Measurements from ENCODE around the gene ABHD12B. TPM values are rescaled to one million over a fixed set of nuclear protein-coding genes. Genes with fewer than 3 reads are reported as not detected.

Gene ABHD12B
- polyA plus RNA-seq, 3 donors = 0.45 to 0.54 TPM; not detected in 1

- Histone ChIP-seq H3K27ac (ENCODE audit: low read depth in 1 of 2, low read length in 2 of 2) (peak overlapping the region; percentile 39 to 94), H3K9ac (ENCODE audit: insufficient read depth, low read length, poor library complexity, severe bottlenecking) (peak overlapping the region; percentile 64), H3K27me3 (ENCODE audit: control insufficient read depth in 2 of 2, insufficient read depth in 2 of 2, low read length in 2 of 2) (no peaks in the 10 kb centered on the region), H3K79me2 (ENCODE audit: insufficient read depth, low read length) (peaks cover 97% of the 10 kb centered on the region), H3K9me3 (replicated peaks in 1 of 2; ENCODE audit: control insufficient read depth in 1 of 2, insufficient read depth in 1 of 2, low read length in 2 of 2) (no peaks in the 10 kb centered on the region), H2AFZ (ENCODE audit: insufficient read depth, low read depth, low read length, poor library complexity, severe bottlenecking) (peak overlapping the region; percentile 53), H3K4me2 (replicated peaks; ENCODE audit: extremely low read depth, low read length, poor library complexity, severe bottlenecking) (peak overlapping the region; percentile 78), H3K4me3 (replicated peaks in 1 of 3; ENCODE audit: low read depth in 2 of 3, low read length in 3 of 3) (peak overlapping the region; percentile 10 to 68 (median 53)), H3K4me1 (ENCODE audit: control insufficient read depth in 1 of 2, insufficient read depth in 2 of 2, low read length in 2 of 2) (peaks cover 69 to 90% of the 10 kb centered on the region in 2 donors), H4K20me1 (ENCODE audit: insufficient read depth, low read length) (peaks cover 48% of the 10 kb centered on the region), H3K36me3 (replicated peaks in 1 of 2; ENCODE audit: control insufficient read depth in 1 of 2, insufficient read depth in 2 of 2, low read length in 2 of 2) (peaks cover 4 to 19% of the 10 kb centered on the region in 2 donors)
- H3K9me3 Mint-ChIP-seq = no peaks in the 10 kb centered on the region
- WGBS (ENCODE audit: insufficient coverage) = 29% methylated on average over 1 of the region's 10 CpGs
- DNase-seq = peak in 1 of 3 donors; percentile 53
- peak overlapping the region; percentile 66 to 85 for H3K4me3 Mint-ChIP-seq
- H3K4me1 Mint-ChIP-seq = peaks cover 82% of the 10 kb centered on the region
- TF ChIP-seq CTCF (IDR thresholded peaks at IDR 0.05) = no peak
- H3K27ac Mint-ChIP-seq = peak overlapping the region; percentile 93 to 99 (median 96)
- intact Hi-C loops (cut with micrococcal nuclease) = loop anchor here in 1 of 2 donors (10.0 kb wide), 1 partner anchor 101 kb away; no protein-coding TSS in a partner anchor
- no peaks in the 10 kb centered on the region for H3K27me3 Mint-ChIP-seq (ENCODE audit: low read depth in 3 of 3)
- H3K36me3 Mint-ChIP-seq = peaks cover 24 to 30% of the 10 kb centered on the region in 2 donors
These were observed 47.9 kb upstream of the ABHD12B start for GRCh38 chr14:50823762-50824636.

GRCh38 chr14:50825307-50825706, 46.5 kb upstream of the ABHD12B start:
- peaks cover 83% of the 10 kb centered on the region for H3K4me1 Mint-ChIP-seq
- Histone ChIP-seq H3K27ac (ENCODE audit: low read depth in 1 of 2, low read length in 2 of 2) (peak overlapping the region in 1 of 2 donors; percentile 94), H3K79me2 (ENCODE audit: insufficient read depth, low read length) (peaks cover 97% of the 10 kb centered on the region)

More at GRCh38 chr14:50825307-50825706, 46.5 kb upstream of the ABHD12B start:
- no CpG with 5 or more reads among the region's 1 CpG for WGBS (ENCODE audit: insufficient coverage)
- H3K9me3 ChIP-seq (replicated peaks in 1 of 2; ENCODE audit: control insufficient read depth in 1 of 2, insufficient read depth in 1 of 2, low read length in 2 of 2) = no peaks in the 10 kb centered on the region
- Mint-ChIP-seq H3K9me3 (no peaks in the 10 kb centered on the region), H3K27ac (peak overlapping the region in 1 of 7 donors; percentile 96), H3K4me3 (no peak overlapping the region), H3K36me3 (peaks cover 13 to 19% of the 10 kb centered on the region in 2 donors), H3K27me3 (ENCODE audit: low read depth in 3 of 3) (no peaks in the 10 kb centered on the region)
- no peak overlapping the region for H3K4me3 ChIP-seq (replicated peaks in 1 of 3; ENCODE audit: low read depth in 2 of 3, low read length in 3 of 3)
- intact Hi-C loops (cut with micrococcal nuclease) = loop anchor here in 1 of 2 donors (10.0 kb wide), 1 partner anchor 99 kb away; no protein-coding TSS in a partner anchor
- H3K27me3 ChIP-seq (ENCODE audit: control insufficient read depth in 2 of 2, insufficient read depth in 2 of 2, low read length in 2 of 2) = no peaks in the 10 kb centered on the region
- no peak for TF ChIP-seq CTCF (IDR thresholded peaks at IDR 0.05)
- H2AFZ ChIP-seq (ENCODE audit: insufficient read depth, low read depth, low read length, poor library complexity, severe bottlenecking) = no peak overlapping the region
- H3K36me3 ChIP-seq (replicated peaks in 1 of 2; ENCODE audit: control insufficient read depth in 1 of 2, insufficient read depth in 2 of 2, low read length in 2 of 2) = peaks cover 4 to 14% of the 10 kb centered on the region in 2 donors
- H4K20me1 ChIP-seq (ENCODE audit: insufficient read depth, low read length) = peaks cover 60% of the 10 kb centered on the region
- H3K4me2 ChIP-seq (replicated peaks; ENCODE audit: extremely low read depth, low read length, poor library complexity, severe bottlenecking) = no peak overlapping the region
- H3K4me1 ChIP-seq (ENCODE audit: control insufficient read depth in 1 of 2, insufficient read depth in 2 of 2, low read length in 2 of 2) = peaks cover 70 to 87% of the 10 kb centered on the region in 2 donors
- no peak overlapping the region for H3K9ac ChIP-seq (ENCODE audit: insufficient read depth, low read length, poor library complexity, severe bottlenecking)
- no peak for DNase-seq

Data from CD14-positive monocyte (primary cell).